SK-N-SH treated with all-trans-retinoic acid at 6 μM for 48 hours (cell line): ENCODE data around the gene FAM20C.

Experiments
- CSDC2 ChIP-seq: fragments of 250-450 bp; sonication (Bioruptor Pico); IDR thresholded peaks from 2 replicates; pipeline ENCODE4 v1.5.0; 2020; ENCODE audit warnings: mild to moderate bottlenecking, moderate library complexity
- ZNF8 ChIP-seq: fragments of 450-650 bp; formaldehyde crosslinking; IDR thresholded peaks from 2 replicates; pipeline ENCODE4 v1.5.0; 2020; ENCODE audit warnings: mild to moderate bottlenecking, moderate library complexity

- TF ChIP-seq CSDC2 (CRISPR knock-in tag) (no peak), ZNF8 (CRISPR knock-in tag) (no peak)
Measured at GRCh38 chr7:150811-151221, 41.6 kb upstream of the FAM20C start.
